Spinal cord (tissue), 10 donors: ENCODE measurements around the gene TRIOBP. TPM values are rescaled to one million over a fixed set of nuclear protein-coding genes. Genes with fewer than 3 reads are reported as not detected.

Experiments used
- DNase-seq, 6 donors: peaks; one replicate each; pipeline versions ENCODE4 v3.0.0 to v3.0.0-alpha.2; 2013 to 2015; ENCODE audit warnings: low spot score in 6 of 6, low read depth in 4 of 6
- H3K27ac ChIP-seq: one replicate; pipeline ENCODE4 v1.5.1; 2013; ENCODE audit warnings: low read depth, low read length, control low read depth
- H3K27me3 ChIP-seq: one replicate; pipeline ENCODE4 v1.6.1; 2013; ENCODE audit warnings: low read length; ENCODE audit not compliant: control insufficient read depth, insufficient read depth
- H3K36me3 ChIP-seq: one replicate; pipeline ENCODE4 v1.6.1; 2013; ENCODE audit warnings: low read length; ENCODE audit not compliant: control insufficient read depth, insufficient read depth
- H3K4me1 ChIP-seq: one replicate; pipeline ENCODE4 v1.6.1; 2013; ENCODE audit warnings: low read length; ENCODE audit not compliant: control insufficient read depth, insufficient read depth
- H3K4me3 ChIP-seq: one replicate; pipeline ENCODE4 v1.5.1; 2013; ENCODE audit warnings: low read depth, low read length, control low read depth
- H3K9me3 ChIP-seq: one replicate; pipeline ENCODE4 v1.6.1; 2013; ENCODE audit warnings: low read length; ENCODE audit not compliant: control insufficient read depth, insufficient read depth
- WGBS: methylation state at CpG from one replicate; pipeline ENCODE4 v1.1.5; 2013; ENCODE audit warnings: missing lambda C conversion rate; ENCODE audit not compliant: insufficient coverage; 5-methylcytosine and 5-hydroxymethylcytosine counted together
- polyA plus RNA-seq, 2 donors: library from polyadenylated mRNA; unstranded; fragments of 120-200 nt; gene quantifications; one replicate each; pipeline ENCODE4 v1.2.1, GENCODE V29; 2013; ENCODE audit not compliant: insufficient read length in 2 of 2
- total RNA-seq, 2 donors: library from RNA; depleted of rRNA in 1 of 2; stranded (reverse); fragments of 120-200 nt in 1 of 2; fragments of >200 nt in 1 of 2; gene quantifications; one replicate each; pipeline versions ENCODE4 v1.2.3 to v1.2.4, GENCODE V29; 2013 to 2014
- donor health status: healthy.

Gene TRIOBP
- total and polyA plus RNA-seq, 4 donors = 32.3 to 72.9 (median 55.8) TPM

DNA sequence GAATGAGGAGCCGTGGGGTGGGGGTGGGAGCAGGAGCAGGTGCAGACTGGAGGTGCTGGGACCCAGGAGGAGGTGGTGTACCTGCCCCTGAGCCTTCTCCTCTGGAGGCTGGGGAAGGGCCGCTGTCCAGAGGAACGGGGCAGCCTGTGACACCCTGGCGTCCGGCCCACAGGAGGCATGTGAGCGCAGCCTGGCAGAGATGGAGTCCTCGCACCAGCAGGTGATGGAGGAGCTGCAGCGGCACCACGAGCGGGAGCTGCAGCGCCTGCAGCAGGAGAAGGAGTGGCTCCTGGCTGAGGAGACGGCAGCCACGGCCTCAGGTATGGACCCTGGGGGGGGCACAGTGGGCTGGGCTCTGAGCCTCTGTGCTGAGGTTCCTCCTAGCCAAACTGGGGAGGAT lies 68.7 kb downstream of the TRIOBP start:
- DNase-seq = no peak
- no peaks in the 10 kb centered on the region for H3K9me3 ChIP-seq
- peaks cover 76% of the 10 kb centered on the region for H3K36me3 ChIP-seq
- 88% methylated on average over 13 of the region's 13 CpGs for WGBS
- no peak overlapping the region for H3K27ac ChIP-seq
- H3K4me1 ChIP-seq = peaks cover 20% of the 10 kb centered on the region
- H3K4me3 ChIP-seq = no peak overlapping the region
- H3K27me3 ChIP-seq = no peaks in the 10 kb centered on the region

DNA sequence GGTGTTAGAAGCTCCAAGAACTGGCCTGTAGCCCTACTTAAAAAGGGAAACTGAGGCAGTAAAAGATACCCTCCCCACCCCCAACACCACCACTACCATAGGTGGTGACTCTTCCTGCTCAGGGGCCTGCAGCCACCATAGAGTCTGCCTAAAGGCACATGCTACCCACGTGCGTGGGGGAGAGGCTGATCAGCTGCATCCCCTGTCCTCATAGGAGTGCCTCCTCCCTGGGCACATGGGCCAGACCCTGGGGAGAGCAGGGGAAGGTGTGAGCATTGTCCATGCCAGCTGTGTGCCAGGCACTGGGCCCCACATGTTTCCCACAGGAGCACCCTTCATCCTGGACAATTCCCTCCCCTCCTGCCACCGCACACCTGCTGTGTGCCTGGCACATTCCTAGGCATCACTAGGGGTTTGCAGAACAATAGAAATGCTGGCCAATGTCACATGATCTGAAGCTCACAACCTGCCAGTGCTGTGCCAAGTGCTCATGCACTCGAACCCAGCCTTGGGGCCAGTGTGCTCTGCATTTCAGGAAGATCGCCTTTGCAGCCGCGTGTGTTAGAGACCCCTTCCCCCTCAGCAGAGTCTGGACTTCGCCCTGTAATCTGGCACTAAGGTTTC lies 69.2 kb downstream of the TRIOBP start:
- Histone ChIP-seq H3K9me3 (no peaks in the 10 kb centered on the region), H3K36me3 (peaks cover 75% of the 10 kb centered on the region), H3K27me3 (no peaks in the 10 kb centered on the region), H3K4me1 (peaks cover 20% of the 10 kb centered on the region), H3K4me3 (no peak overlapping the region), H3K27ac (no peak overlapping the region)
- no peak for DNase-seq
- WGBS = 78% methylated on average over 4 of the region's 8 CpGs

DNA sequence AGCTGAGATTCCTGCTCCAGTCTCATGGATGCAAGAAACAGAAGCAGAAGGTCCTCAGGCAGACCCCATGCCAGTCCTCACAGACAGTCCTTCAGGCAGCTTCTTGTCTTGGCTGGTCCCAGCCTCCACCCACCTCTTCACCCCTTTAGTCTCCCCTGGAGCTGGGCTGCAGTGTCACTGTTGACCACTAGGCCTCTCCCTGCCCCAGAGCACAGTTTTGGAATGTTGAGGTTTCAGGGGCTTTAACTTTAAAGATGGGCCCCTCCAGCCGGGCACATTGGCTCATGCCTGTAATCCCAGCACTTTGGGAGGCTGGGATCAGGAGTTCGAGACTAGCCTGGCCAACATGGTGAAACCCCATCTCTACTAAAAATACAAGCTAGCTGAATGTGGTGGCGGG lies 71.4 kb downstream of the TRIOBP start:
- Histone ChIP-seq H3K4me3 (no peak overlapping the region), H3K27me3 (no peaks in the 10 kb centered on the region), H3K36me3 (peaks cover 76% of the 10 kb centered on the region), H3K27ac (no peak overlapping the region), H3K9me3 (no peaks in the 10 kb centered on the region), H3K4me1 (peaks cover 20% of the 10 kb centered on the region)
- 95% methylated on average over 3 of the region's 3 CpGs for WGBS
- DNase-seq = no peak

DNA sequence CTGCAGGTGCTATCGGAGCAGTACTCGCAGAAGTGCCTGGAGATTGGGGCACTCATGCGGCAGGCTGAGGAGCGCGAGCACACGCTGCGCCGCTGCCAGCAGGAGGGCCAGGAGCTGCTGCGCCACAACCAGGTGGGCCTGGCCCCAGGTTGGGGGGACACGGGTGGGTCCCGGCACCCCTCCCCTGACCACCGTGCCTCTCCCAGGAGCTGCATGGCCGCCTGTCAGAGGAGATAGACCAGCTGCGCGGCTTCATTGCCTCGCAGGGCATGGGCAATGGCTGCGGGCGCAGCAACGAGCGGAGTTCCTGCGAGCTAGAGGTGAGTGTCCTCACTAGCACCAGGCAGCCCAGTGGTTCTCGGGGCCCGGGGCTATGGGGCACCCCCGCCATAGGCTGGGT lies 72.2 kb downstream of the TRIOBP start:
- H3K4me3 ChIP-seq = no peak overlapping the region
- no peaks in the 10 kb centered on the region for H3K27me3 ChIP-seq
- H3K4me1 ChIP-seq = peaks cover 20% of the 10 kb centered on the region
- 99% methylated on average over 24 of the region's 24 CpGs for WGBS
- H3K27ac ChIP-seq = no peak overlapping the region
- no peaks in the 10 kb centered on the region for H3K9me3 ChIP-seq
- peaks cover 77% of the 10 kb centered on the region for H3K36me3 ChIP-seq
- no peak for DNase-seq

DNA sequence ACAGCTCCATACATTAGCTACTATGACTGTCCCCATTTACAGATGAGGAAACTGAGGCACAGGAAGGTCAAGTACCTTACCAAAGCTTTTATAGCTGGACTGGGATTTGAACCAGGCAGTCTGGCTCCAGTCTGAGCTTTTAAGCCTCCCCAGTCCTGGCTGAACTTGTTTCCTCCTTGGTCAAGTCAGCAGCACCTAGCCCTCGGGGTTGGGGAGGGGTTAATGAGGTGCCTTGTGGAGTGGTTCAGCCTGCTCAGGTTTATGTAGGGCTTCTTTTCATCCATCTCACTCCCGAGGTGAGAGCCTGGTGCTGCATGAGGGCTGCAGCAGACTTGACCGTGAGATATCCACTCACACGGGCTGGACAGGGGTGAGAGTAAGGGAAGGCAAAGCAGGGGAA lies 74.2 kb downstream of the TRIOBP start:
- Histone ChIP-seq H3K27me3 (no peaks in the 10 kb centered on the region), H3K27ac (no peak overlapping the region), H3K4me1 (peaks cover 11% of the 10 kb centered on the region), H3K4me3 (no peak overlapping the region), H3K9me3 (no peaks in the 10 kb centered on the region), H3K36me3 (peaks cover 81% of the 10 kb centered on the region)
- DNase-seq = no peak
- 89% methylated on average over 2 of the region's 4 CpGs for WGBS

DNA sequence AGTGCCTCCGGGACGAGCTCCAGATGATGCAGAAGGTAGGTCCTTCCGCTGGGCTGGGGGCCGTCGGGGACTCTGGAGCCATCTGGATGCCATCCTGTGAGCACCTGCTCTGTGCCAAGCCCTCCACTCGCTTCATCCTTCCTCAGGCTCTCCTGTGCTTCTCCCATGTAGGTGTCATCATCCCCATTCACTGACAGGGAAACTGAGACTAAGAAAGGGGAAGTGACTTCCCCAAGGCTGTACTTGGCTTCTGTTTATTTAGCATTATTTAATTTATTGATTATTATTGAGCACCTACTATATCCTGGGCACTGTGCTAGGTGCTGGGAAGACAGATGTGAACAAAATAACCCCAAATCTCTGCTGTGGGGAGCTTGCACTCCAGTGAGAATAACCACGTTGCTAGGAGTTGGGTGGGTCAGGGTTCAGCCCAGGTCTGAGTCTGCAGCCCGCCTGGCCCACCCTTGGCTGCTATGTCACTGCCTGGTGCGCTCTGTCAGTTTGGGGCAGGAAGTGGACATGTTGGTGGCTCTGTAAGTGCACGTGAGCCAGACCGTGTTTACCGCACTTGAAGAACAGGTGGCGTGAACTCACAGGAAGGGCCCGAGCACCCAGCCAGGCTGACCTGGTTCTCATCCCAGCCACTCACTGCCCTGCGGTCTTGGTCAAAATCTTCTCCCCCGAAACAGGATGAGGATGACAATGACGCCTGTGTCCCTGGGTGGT lies 75.0 kb downstream of the TRIOBP start:
- Histone ChIP-seq H3K4me1 (peaks cover 9% of the 10 kb centered on the region), H3K4me3 (no peak overlapping the region), H3K9me3 (no peaks in the 10 kb centered on the region), H3K27me3 (no peaks in the 10 kb centered on the region), H3K36me3 (peaks cover 79% of the 10 kb centered on the region), H3K27ac (no peak overlapping the region)
- no peak for DNase-seq
- 89% methylated on average over 14 of the region's 17 CpGs for WGBS

DNA sequence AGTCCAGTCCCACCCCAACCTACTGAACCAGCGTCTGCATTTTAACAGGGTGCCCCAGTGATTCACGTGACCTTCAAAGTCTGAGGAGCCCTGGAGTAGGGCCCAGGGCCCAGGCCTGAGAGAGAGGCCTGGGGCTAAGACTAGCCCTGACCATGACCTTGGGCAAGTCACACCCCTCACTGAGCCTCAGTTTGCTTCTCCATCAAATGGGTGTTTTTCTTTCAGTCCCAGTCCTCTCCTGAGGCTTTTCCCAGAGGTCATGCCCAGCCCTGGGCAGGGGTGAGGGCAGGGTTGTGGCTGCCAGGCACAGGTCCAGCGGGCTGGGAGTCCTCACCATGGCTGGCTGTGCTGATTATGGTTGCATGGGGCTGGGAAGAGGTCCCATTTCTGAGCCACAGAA lies 77.9 kb downstream of the TRIOBP start:
- H3K9me3 ChIP-seq = no peaks in the 10 kb centered on the region
- H3K4me1 ChIP-seq = peaks cover 5% of the 10 kb centered on the region
- H3K36me3 ChIP-seq = peaks cover 55% of the 10 kb centered on the region
- no peaks in the 10 kb centered on the region for H3K27me3 ChIP-seq
- H3K4me3 ChIP-seq = no peak overlapping the region
- no peak overlapping the region for H3K27ac ChIP-seq
- WGBS = 89% methylated on average over 3 of the region's 3 CpGs
- no peak for DNase-seq

DNA sequence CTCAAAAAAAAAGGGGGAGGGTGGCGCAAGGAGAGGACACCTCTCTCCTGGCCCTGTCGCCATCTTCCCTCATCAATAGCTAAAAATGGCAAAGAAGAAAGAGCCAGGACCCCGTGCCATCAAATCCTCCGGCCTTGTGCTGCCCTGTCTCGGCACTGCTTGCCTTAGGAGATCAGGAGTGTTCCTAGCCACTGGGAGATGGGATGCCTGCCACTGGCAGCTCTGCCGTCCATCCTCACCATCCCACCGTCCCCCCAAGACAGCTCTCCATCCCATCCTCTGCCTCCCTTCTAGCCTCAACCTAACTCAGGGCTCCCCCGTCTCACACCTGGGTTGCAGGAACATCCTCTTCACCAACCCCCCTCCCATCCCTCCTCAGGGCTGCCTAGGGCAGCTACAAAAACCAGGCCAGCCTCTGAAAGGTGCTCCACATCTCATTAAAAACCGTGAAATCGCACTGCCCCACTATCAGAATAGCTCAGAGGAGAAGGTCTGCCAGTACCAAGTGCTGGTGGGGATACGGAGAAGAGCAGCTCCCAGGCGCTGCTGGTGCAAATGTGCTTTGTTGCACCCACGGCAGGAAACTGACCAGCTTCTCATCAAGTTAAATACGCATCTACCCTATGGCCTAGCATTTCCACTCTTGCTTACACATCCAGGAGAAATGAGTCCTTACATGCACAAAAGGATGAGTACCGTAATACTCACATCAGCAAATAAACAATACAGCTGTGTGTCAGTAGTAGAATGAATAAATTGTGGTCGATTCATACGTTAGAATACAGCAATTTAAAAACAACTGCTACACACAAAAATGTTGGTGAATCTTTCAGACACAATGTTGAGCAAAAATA lies 79.2 kb downstream of the TRIOBP start:
- Histone ChIP-seq H3K4me3 (no peak overlapping the region), H3K27me3 (no peaks in the 10 kb centered on the region), H3K36me3 (peaks cover 48% of the 10 kb centered on the region), H3K9me3 (no peaks in the 10 kb centered on the region), H3K27ac (no peak overlapping the region), H3K4me1 (peaks cover 5% of the 10 kb centered on the region)
- 80% methylated on average over 10 of the region's 17 CpGs for WGBS
- no peak for DNase-seq

DNA sequence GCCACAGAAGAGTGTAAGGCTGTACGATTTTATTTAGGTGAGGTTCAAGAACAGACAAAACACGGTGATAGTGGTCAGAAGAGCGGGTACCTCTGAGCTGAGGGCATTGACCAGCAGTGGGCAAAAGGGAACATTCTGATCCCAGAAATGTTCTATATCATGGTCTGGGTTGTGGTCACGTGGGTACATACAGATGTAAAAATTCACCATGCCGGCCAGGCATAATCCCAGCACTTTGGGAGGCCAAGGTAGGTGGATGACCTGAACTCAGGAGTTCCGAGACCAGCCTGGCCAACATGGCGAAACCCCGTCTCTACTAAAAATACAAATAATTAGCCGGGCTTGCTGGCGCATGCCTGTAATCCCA lies 79.8 kb downstream of the TRIOBP start:
- Histone ChIP-seq H3K4me3 (no peak overlapping the region), H3K27me3 (no peaks in the 10 kb centered on the region), H3K27ac (no peak overlapping the region), H3K4me1 (peaks cover 5% of the 10 kb centered on the region), H3K36me3 (peaks cover 42% of the 10 kb centered on the region), H3K9me3 (no peaks in the 10 kb centered on the region)
- no peak for DNase-seq
- 88% methylated on average over 9 of the region's 10 CpGs for WGBS
